Vagina (tissue), 2 donors: ENCODE data around the gene PISD. TPM values are rescaled to one million over a fixed set of nuclear protein-coding genes. Genes with fewer than 3 reads are reported as not detected.

ENCODE experiments used
- DNase-seq, 2 donors: peaks; one replicate each; pipeline ENCODE4 v3.0.0-alpha.2; 2017; ENCODE audit errors: extremely low spot score in 2 of 2
- H3K27ac ChIP-seq: fragments of 200-600 bp; sonication (generic); one replicate; pipeline ENCODE4 v1.5.1; 2019
- H3K27me3 ChIP-seq: fragments of 200-600 bp; sonication (generic); one replicate; pipeline ENCODE4 v1.5.1; 2019
- H3K36me3 ChIP-seq, 2 donors: fragments of 200-600 bp; sonication (generic); one replicate each; pipeline ENCODE4 v1.5.1; 2017 to 2019
- H3K4me1 ChIP-seq: fragments of 200-600 bp; sonication (generic); one replicate; pipeline ENCODE4 v1.5.1; 2019
- H3K4me3 ChIP-seq, 2 donors: fragments of 200-600 bp; sonication (generic); 1 replicate in 1 of 2; 2 replicates in 1 of 2; pipeline ENCODE4 v1.5.1; 2016 to 2019
- H3K9me3 ChIP-seq: fragments of 200-600 bp; sonication (generic); one replicate; pipeline ENCODE4 v1.5.1; 2019
- CTCF ChIP-seq, 3 experiments: fragments of 450-650 bp in 2 of 3; fragments of 200-600 bp in 1 of 3; sonication (generic) in 1 of 3; IDR thresholded peaks; one replicate each; pipeline ENCODE4 v1.5.1; 2017 to 2019; ENCODE audit warnings: antibody characterized with exemption in 3 of 3, mild to moderate bottlenecking in 2 of 3, moderate library complexity in 2 of 3
- POLR2A ChIP-seq, 2 donors: fragments of 450-650 bp; IDR thresholded peaks; one replicate each; pipeline ENCODE4 v1.6.1; 2017; ENCODE audit warnings: antibody characterized with exemption in 2 of 2, mild to moderate bottlenecking in 2 of 2, moderate library complexity in 2 of 2
- POLR2AphosphoS5 ChIP-seq, 2 donors: sonication (generic); formaldehyde crosslinking; IDR thresholded peaks; one replicate each; pipeline ENCODE4 v1.9.0; 2017; ENCODE audit warnings: antibody characterized with exemption in 2 of 2, mild to moderate bottlenecking in 2 of 2, low read depth in 1 of 2; ENCODE audit not compliant: insufficient read depth in 1 of 2
- intact Hi-C: fragments of 100-400 bp; cut with DNase I; formaldehyde crosslinking; loops from one replicate; pipeline ENCODE4 v1.15.1; 2023
- total RNA-seq: library from RNA; depleted of rRNA; stranded (reverse); fragments of >200 nt; gene quantifications from one replicate; pipeline ENCODE4 v1.2.3, GENCODE V29; 2016

The PISD gene
- total RNA-seq, 1 donor from 2014 or later = 50.3 TPM

DNA sequence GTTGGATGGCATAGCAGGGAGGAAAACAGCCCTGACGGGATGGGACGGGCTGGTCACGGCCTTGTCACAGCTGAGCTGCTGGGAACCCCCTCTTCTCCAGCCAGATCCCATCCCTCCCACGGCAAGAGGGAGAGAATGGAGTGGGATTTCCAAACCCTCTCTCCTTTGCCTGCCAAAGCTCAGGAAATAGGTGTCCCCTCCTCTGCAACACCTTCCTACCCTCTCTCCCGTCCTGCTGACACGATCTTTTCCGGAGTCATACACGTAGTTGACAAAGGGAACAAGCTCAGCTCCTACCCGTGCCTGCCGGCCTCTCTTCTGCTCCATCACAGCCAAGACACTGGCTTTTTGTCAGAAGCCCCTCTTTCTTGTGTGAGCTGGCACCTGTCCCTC, 48.1 kb downstream of the PISD start:
- H3K9me3 ChIP-seq = no peaks in the 10 kb centered on the region
- H3K27ac ChIP-seq = no peak overlapping the region
- TF ChIP-seq CTCF (IDR thresholded peaks at IDR 0.05) = no peak
- no peak for TF ChIP-seq POLR2AphosphoS5 (IDR thresholded peaks at IDR 0.05; ENCODE audit: insufficient read depth in 1 of 2, low read depth in 1 of 2)
- TF ChIP-seq POLR2A (IDR thresholded peaks at IDR 0.05) = no peak
- no peak overlapping the region for H3K4me3 ChIP-seq
- DNase-seq = no peak
- H3K4me1 ChIP-seq = peaks cover 4% of the 10 kb centered on the region
- H3K36me3 ChIP-seq = peaks cover 0 to 14% of the 10 kb centered on the region in 2 donors
- intact Hi-C loops = no loop called here
- no peaks in the 10 kb centered on the region for H3K27me3 ChIP-seq

DNA sequence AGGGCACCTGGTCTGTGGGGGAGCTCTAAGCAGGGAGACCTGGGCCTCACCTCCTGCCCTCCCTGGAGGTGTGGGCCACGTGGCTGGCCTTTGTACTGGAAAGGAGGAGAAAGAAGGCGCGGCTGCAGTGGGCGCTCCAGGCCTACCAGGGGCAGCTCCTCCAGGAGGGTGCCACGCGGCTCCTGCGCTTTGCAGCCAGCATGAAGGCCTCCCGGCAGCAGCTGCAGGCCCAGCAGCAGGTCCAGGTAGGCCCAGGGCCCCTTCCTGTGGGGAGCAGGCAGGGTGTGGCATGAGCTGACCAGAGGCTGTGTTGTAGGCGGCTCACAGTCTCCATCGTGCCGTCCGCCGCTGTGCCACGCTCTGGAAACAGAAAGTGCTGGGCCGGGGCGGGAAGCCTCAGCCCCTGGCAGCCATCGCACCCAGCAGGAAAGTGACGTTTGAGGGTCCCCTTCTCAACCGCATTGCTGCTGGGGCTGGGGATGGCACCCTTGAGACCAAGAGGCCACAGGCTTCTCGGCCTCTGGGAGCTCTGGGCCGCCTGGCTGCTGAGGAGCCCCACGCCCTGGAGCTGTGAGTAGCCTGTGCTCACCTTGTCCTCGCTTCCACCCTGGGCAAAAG, 48.6 kb downstream of the PISD start:
- peaks cover 4% of the 10 kb centered on the region for H3K4me1 ChIP-seq
- no peaks in the 10 kb centered on the region for H3K9me3 ChIP-seq
- peaks cover 0 to 10% of the 10 kb centered on the region in 2 donors for H3K36me3 ChIP-seq
- H3K27me3 ChIP-seq = no peaks in the 10 kb centered on the region
- no peak for TF ChIP-seq POLR2AphosphoS5 (IDR thresholded peaks at IDR 0.05; ENCODE audit: insufficient read depth in 1 of 2, low read depth in 1 of 2)
- no peak for TF ChIP-seq CTCF (IDR thresholded peaks at IDR 0.05)
- no peak for TF ChIP-seq POLR2A (IDR thresholded peaks at IDR 0.05)
- intact Hi-C loops = no loop called here
- no peak overlapping the region for H3K4me3 ChIP-seq
- no peak for DNase-seq
- H3K27ac ChIP-seq = no peak overlapping the region

DNA sequence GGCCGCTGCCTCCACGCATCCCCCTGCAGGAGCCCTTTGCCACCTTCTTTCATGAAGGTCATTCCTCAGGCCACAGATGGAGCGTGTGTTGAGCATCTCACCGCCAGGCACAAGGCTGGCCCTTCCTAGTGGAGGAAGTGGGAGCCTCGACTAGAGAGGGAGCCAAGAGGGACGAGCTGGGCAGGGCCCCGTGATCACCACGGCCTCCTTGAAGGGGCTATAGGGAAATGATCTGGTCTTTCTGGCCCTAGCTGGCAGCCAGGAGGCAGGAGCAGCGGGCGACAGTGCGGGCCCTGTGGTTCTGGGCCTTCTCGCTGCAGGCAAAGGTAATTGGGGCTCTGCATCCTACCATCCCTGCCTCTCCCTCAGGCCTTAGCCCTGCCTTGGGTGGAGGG, 49.1 kb downstream of the PISD start:
- Histone ChIP-seq H3K4me1 (peaks cover 4% of the 10 kb centered on the region), H3K9me3 (no peaks in the 10 kb centered on the region), H3K4me3 (no peak overlapping the region), H3K27ac (no peak overlapping the region), H3K27me3 (no peaks in the 10 kb centered on the region), H3K36me3 (peaks cover 0 to 7% of the 10 kb centered on the region in 2 donors)
- TF ChIP-seq CTCF (IDR thresholded peaks at IDR 0.05) (no peak), POLR2A (IDR thresholded peaks at IDR 0.05) (no peak), POLR2AphosphoS5 (IDR thresholded peaks at IDR 0.05; ENCODE audit: insufficient read depth in 1 of 2, low read depth in 1 of 2) (no peak)
- intact Hi-C loops = no loop called here
- no peak for DNase-seq

DNA sequence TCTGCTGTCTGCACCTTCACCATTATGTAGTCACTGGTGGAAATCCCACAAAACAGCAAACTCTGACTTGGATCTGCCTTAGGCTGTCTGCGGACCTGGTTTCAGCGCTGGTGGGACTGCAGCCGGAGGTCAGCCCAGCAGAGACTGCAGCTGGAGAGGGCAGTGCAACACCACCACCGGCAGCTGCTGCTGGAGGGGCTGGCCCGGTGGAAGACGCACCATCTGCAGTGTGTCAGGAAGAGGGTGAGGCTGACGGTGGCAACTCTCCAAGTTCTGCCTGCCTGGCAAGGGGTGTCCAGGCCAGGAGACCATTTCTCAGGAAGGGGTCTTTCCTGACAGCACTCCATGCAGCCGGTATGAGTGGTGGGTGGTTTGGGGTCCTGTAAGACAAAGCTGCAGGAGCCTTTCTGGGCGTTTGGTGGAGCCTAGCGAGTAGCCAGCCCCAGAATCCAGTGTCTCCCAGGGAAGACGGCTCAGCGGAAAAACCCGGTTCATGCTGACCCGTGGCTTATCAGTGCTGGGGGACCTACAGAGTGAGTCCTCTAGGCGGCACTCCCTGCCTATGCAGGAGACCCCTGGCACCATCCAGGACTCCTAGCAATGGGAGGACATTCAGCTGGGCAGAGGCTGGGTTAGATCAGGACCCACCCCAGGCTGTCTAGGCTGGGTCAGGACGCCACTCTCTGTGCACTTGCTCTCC, 50.8 kb downstream of the PISD start:
- DNase-seq = no peak
- no peak overlapping the region for H3K4me3 ChIP-seq
- intact Hi-C loops = no loop called here
- TF ChIP-seq POLR2AphosphoS5 (IDR thresholded peaks at IDR 0.05; ENCODE audit: insufficient read depth in 1 of 2, low read depth in 1 of 2) (no peak), POLR2A (IDR thresholded peaks at IDR 0.05) (no peak), CTCF (IDR thresholded peaks at IDR 0.05) (no peak)
- H3K4me1 ChIP-seq = peaks cover 4% of the 10 kb centered on the region
- no peak overlapping the region for H3K27ac ChIP-seq
- H3K27me3 ChIP-seq = no peaks in the 10 kb centered on the region
- no peaks in the 10 kb centered on the region for H3K36me3 ChIP-seq
- H3K9me3 ChIP-seq = no peaks in the 10 kb centered on the region

GRCh38 chr22:31610611-31611010, 51.4 kb downstream of the PISD start:
- no peak overlapping the region for H3K4me3 ChIP-seq
- TF ChIP-seq POLR2AphosphoS5 (IDR thresholded peaks at IDR 0.05; ENCODE audit: insufficient read depth in 1 of 2, low read depth in 1 of 2) (no peak), CTCF (IDR thresholded peaks at IDR 0.05) (no peak), POLR2A (IDR thresholded peaks at IDR 0.05) (no peak)
- H3K9me3 ChIP-seq = no peaks in the 10 kb centered on the region
- intact Hi-C loops = no loop called here
- no peaks in the 10 kb centered on the region for H3K27me3 ChIP-seq
- DNase-seq = no peak
- H3K27ac ChIP-seq = no peak overlapping the region
- H3K4me1 ChIP-seq = peaks cover 4% of the 10 kb centered on the region
- no peaks in the 10 kb centered on the region for H3K36me3 ChIP-seq
